HS-27A (cell line): ENCODE results near the gene HSPA5.
"Not testable (repeated sequence)": the region's sequence is repeated elsewhere in the genome, so short reads cannot be mapped to it uniquely, and the experiment has no call there.

ENCODE experiments used
- DNase-seq: peaks from one replicate; pipeline ENCODE4 v3.0.0-alpha.2; 2012; ENCODE audit warnings: low read depth, missing footprints

HSPA5 gene

GRCh38 chr9:125241863-125242739 is 958 bp upstream of the HSPA5 start:
- no peak for DNase-seq

- no peak for DNase-seq
Observed at GRCh38 chr9:125240649-125240999, 519 bp downstream of the HSPA5 start.

GRCh38 chr9:125239631-125240597 is 1.2 kb downstream of the HSPA5 start:
- DNase-seq: no peak

GRCh38 chr9:125238915-125239446 is 2.2 kb downstream of the HSPA5 start:
- no peak for DNase-seq

GRCh38 chr9:125238127-125238914 is 2.8 kb downstream of the HSPA5 start:
- no peak for DNase-seq

GRCh38 chr9:125236520-125237159 is 4.5 kb downstream of the HSPA5 start:
- not testable (repeated sequence) for DNase-seq

- DNase-seq: no peak
Observed at GRCh38 chr9:125235804-125236519, 5.2 kb downstream of the HSPA5 start.

GRCh38 chr9:125234099-125234498 is 7.0 kb downstream of the HSPA5 start:
- not testable (repeated sequence) for DNase-seq

- DNase-seq: peak; percentile 77
Observed at GRCh38 chr9:125233678-125234077, 7.5 kb downstream of the HSPA5 start.

- DNase-seq: no peak
Observed at GRCh38 chr9:125227761-125228160, 13.4 kb downstream of the HSPA5 start.

- not testable (repeated sequence) for DNase-seq
Observed at GRCh38 chr9:125224858-125225257, 16.3 kb downstream of the HSPA5 start.

GRCh38 chr9:125218621-125219020 is 22.5 kb downstream of the HSPA5 start:
- no peak for DNase-seq

GRCh38 chr9:125214186-125214585 is 27.0 kb downstream of the HSPA5 start:
- DNase-seq: no peak

- no peak for DNase-seq
Observed at GRCh38 chr9:125204477-125204876, 36.7 kb downstream of the HSPA5 start.

GRCh38 chr9:125202846-125203618 is 38.1 kb downstream of the HSPA5 start:
- no peak for DNase-seq

GRCh38 chr9:125200216-125201047 is 40.7 kb downstream of the HSPA5 start, which contains the start of gene RABEPK:
RABEPK (plus strand) TSS chr9:125200542; CDS start chr9:125203014, 2,472 bp downstream.
- peak; percentile 79 for DNase-seq

GRCh38 chr9:125195591-125195990 is 45.6 kb downstream of the HSPA5 start:
- DNase-seq: not testable (repeated sequence)

GRCh38 chr9:125194466-125194865 is 46.7 kb downstream of the HSPA5 start:
- not testable (repeated sequence) for DNase-seq

- no peak for DNase-seq
Observed at GRCh38 chr9:125190361-125190801, 50.8 kb downstream of the HSPA5 start.
